ENCODE measurements around the gene KDELR3.
A peak's percentile ranks its signal among the peaks of the same experiment; 100 is the strongest.

Gene KDELR3

DNA sequence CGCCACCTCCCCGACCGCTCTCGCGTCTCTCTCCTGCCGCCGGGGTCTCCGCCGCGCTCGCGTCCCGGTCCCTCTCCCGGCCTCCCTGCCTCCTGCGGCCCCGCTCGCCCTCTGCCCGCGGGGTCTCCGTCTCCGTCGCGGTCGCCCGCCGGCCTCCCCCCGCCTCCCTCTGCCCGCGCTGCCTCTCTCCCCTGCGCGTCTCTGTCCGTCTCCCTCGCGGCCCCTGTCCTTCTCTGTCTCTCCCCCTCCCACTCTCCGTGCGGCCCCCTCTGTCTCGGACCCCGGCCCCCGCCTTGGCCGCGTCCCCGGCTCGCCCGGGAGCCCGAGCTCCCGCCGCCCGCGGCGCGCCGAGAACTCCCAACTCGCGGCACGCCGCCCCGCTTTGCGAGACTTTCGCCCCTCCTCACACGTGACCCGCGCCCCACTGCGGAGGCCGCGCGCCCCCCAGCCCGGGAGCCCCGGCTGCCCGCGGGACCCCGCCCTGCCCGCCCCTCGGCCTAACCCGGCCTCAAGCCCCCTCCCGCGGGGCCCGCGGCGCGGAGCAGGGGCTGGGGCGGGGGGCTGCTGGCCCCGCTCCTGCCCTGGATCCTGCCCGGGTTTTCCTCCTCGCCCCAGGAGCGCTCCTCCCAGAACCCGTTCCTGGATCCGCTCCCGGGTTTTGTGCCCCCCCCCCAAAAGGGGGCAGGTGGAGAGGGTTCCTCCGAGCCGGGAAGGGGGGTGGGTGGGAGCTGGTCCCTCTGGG, 12.2 kb upstream of the KDELR3 start:
- peak overlapping the region; percentile 34; the same call in 1 of the 2 replicates for H3K4me2 ChIP-seq (ENCODE audit: low read length)
- H4K20me1 ChIP-seq (ENCODE audit: insufficient read depth, low read length), result no peaks in the 10 kb centered on the region
- no peak overlapping the region for H3K9ac ChIP-seq (ENCODE audit: low read length)
- no peaks in the 10 kb centered on the region for H3K79me2 ChIP-seq (ENCODE audit: insufficient read depth, low read length)
- no peak overlapping the region for H3K27ac ChIP-seq (ENCODE audit: low read depth, low read length, poor library complexity, severe bottlenecking)
- H2AFZ ChIP-seq (ENCODE audit: low read length), result no peak overlapping the region
- no peaks in the 10 kb centered on the region for H3K9me2 ChIP-seq (ENCODE audit: low read depth, low read length)
- H3K4me3 ChIP-seq (ENCODE audit: low read depth, low read length, poor library complexity, severe bottlenecking), result peak overlapping the region; percentile 40
- H3F3A ChIP-seq (ENCODE audit: insufficient read depth, low read length), result no peaks in the 10 kb centered on the region
- peaks cover 4% of the 10 kb centered on the region; the same call in 1 of the 2 replicates for H3K27me3 ChIP-seq (ENCODE audit: insufficient read depth, low read length)
- TF ChIP-seq CTCF (IDR thresholded peaks at IDR 0.05; ENCODE audit: low read length) (no peak), EZH2 (IDR thresholded peaks at IDR 0.05; ENCODE audit: borderline replicate concordance, low read length) (no peak)
- H3K4me1 ChIP-seq (ENCODE audit: insufficient read depth, low read length, severe bottlenecking), result no peaks in the 10 kb centered on the region
- no peaks in the 10 kb centered on the region for H3K36me3 ChIP-seq (ENCODE audit: insufficient read depth, low read length)
- H3K9me3 ChIP-seq (ENCODE audit: low read length), result no peaks in the 10 kb centered on the region

DNA sequence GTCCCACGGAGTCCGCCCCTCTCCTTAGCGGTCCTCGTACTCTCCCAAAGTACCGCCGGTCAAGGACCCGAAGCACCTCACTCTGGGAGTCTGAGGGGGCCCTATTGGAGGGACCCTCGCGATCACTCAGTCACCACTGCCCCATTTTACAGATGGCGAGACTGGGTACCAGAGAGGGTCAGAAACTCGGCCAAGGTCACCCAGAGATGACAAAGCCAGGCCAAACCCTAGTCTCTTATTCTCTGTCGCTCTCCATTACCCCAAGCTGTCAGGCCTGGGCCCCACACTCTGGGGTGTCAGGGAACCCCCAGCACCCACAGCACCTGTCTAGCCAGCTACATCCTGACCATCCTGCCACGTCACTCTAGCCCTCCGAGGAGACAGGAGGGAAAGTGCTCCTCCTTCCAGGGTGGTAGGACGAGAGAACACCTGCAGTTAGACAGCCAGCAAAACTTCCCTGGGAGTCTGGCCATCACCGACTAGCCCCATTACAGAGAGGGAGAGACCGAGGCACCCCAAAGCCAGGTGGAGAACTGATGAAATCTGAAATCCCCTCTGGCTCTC, 11.5 kb upstream of the KDELR3 start:
- H3K4me3 ChIP-seq (ENCODE audit: low read depth, low read length, poor library complexity, severe bottlenecking), result no peak overlapping the region

More for the DNA sequence above, 11.5 kb upstream of the KDELR3 start:
- Histone ChIP-seq H3K4me1 (ENCODE audit: insufficient read depth, low read length, severe bottlenecking) (peaks cover 2% of the 10 kb centered on the region), H3K9me3 (ENCODE audit: low read length) (no peaks in the 10 kb centered on the region), H2AFZ (ENCODE audit: low read length) (no peak overlapping the region), H3K36me3 (ENCODE audit: insufficient read depth, low read length) (no peaks in the 10 kb centered on the region), H3K27me3 (ENCODE audit: insufficient read depth, low read length) (peaks cover 4% of the 10 kb centered on the region; the same call in 1 of the 2 replicates), H3K9me2 (ENCODE audit: low read depth, low read length) (no peaks in the 10 kb centered on the region), H3K9ac (ENCODE audit: low read length) (no peak overlapping the region), H3K4me2 (ENCODE audit: low read length) (no peak overlapping the region), H3K27ac (ENCODE audit: low read depth, low read length, poor library complexity, severe bottlenecking) (no peak overlapping the region), H3K79me2 (ENCODE audit: insufficient read depth, low read length) (no peaks in the 10 kb centered on the region), H3F3A (ENCODE audit: insufficient read depth, low read length) (no peaks in the 10 kb centered on the region), H4K20me1 (ENCODE audit: insufficient read depth, low read length) (no peaks in the 10 kb centered on the region)
- TF ChIP-seq EZH2 (IDR thresholded peaks at IDR 0.05; ENCODE audit: borderline replicate concordance, low read length) (no peak), CTCF (IDR thresholded peaks at IDR 0.05; ENCODE audit: low read length) (no peak)

All from OCI-LY1 (cell line).